Activated gamma-delta T cell (primary cell): Measurements from ENCODE around the gene LSS.
"Not testable (repeated sequence)": the region's sequence is repeated elsewhere in the genome, so short reads cannot be mapped to it uniquely, and the experiment has no call there.

Experiments
- DNase-seq: peaks from one replicate; lab custom pipeline; 2025; lab: John Stamatoyannopoulos, UW

Gene LSS

GRCh38 chr21:46245213-46245915 is 16.8 kb upstream of the LSS start:
- DNase-seq = no peak

DNA sequence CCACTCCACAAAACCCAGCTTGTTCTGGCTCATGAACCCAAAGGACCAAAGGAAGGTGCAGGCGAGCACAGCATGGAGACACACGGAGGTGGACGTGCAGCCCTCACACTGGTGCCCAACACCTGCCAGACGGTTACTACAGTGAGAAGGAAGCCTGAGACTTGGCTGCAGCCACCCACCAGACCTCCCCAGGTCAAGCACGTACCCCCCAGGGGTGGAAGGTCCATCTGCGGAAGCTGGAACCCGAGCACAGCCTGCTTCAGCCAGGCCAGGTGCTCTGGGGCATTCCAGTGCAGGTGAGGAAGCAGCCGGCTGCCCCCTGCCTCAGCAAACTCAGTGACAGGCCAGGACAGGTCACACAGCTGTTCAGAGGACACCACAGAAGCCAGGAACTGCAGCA is 16.0 kb upstream of the LSS start:
- DNase-seq = no peak

GRCh38 chr21:46243960-46244361 is 15.4 kb upstream of the LSS start:
- no peak for DNase-seq

DNA sequence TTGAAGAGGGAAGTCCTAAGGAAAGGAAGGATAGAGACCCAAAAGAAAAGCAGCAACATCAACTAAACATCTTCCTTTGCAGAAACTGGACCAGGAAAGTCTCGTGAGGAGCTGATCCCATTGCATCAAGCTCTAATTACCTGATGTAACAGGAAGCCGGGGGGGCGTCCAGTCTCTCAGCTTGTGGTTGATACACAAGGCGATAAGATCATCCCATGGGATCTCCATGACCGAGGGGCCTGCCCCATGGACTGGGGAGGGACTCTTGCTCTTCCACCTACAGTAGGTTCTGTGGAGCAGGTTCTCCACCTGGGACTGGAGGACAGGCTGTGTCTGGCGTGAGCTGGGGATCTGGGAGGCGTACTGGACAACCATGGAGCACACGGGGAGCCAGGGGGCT is 14.8 kb upstream of the LSS start:
- DNase-seq = no peak

DNA sequence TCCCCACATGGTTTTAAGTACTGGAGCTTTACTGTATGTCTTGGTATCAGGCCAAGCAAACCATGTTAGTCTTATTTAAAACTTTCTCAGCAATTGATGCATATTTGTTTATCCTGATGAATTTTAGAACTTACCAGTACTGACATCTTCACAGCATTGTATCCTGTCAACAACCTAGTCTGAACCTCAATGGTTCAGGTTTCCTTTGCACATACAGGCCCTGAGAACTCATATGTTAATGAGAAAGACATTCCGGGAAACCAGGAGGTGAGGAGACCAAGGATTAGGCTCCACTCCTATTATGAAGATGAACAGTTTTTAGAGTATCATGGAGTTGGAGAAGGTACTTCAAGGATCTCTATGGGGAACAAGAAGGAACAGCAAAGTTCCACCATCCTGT is 13.0 kb upstream of the LSS start:
- DNase-seq = not testable (repeated sequence)

DNA sequence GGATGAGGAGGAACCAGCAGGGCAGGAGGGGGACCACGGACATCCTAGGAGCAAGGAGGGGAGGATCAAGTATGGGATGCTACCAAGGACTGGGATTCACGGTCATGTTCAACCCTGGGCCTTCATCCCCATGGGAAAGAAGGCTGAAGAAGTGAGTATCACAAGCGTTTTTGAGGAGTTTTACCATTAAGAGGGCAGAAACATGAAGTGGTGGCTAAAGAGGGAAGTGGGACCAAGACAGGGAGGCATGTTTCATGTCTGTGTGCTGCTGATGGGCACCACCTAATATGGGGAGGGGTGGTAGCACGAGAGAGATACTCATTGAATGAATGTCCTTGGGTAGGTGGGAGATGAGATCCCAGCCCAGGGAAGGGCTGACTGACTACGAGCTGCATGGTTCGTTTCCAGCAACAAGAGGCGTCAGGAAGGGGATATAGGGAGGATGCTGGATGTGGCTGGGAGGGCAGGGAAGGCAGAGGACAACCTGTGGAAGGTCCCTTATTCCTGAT is 11.3 kb upstream of the LSS start:
- no peak for DNase-seq

DNA sequence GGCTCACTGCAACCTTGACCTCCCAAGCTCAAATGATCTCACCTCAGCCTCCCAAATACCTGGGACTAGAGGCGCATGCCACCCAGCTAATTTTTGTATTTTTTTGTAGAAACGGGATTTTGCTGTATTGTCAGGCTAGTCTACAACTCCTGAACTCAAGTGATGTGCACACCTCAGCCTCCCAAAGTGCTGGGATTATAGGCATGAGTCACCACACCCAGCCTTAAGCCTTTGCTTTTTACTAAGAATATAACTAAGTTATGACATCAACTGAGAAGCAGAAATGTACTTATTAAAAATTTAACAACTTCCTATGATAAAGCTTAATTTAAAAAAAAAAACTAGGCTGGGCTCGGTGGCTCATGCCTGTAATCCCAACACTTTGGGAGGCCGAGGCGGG is 8.9 kb upstream of the LSS start:
- no peak for DNase-seq

GRCh38 chr21:46234436-46234950 is 5.9 kb upstream of the LSS start:
- no peak for DNase-seq

- DNase-seq = no peak
Observed at GRCh38 chr21:46229923-46230260, 1.3 kb upstream of the LSS start.

- DNase-seq = peak; percentile 48
Observed at GRCh38 chr21:46229133-46229922, 754 bp upstream of the LSS start.

DNA sequence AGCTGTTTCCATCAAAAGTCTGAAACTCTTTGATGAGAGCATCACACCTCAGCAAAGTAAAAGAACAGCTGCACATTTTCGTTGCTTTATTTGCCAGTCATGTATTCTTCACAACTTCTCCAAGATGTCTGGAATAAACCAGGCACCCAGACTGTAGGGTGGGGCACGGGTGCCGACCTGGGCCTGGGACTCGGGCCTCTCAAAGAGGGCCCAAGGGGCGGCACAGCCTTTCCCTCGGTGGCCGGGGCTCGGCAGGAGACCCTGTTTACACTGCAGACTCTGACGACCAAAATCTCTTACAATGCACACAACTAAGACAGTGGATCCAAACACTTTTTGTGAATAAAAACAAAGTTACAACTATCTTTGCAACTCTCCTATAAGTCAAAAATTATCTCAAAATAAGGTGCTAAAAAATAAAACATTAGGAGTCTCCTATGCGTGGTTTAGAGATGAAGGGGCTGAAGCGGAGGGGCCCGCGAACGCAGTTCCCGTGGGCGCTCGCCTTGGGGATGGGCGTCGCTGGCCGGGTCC is 696 bp downstream of the LSS start:
- DNase-seq = no peak

DNA sequence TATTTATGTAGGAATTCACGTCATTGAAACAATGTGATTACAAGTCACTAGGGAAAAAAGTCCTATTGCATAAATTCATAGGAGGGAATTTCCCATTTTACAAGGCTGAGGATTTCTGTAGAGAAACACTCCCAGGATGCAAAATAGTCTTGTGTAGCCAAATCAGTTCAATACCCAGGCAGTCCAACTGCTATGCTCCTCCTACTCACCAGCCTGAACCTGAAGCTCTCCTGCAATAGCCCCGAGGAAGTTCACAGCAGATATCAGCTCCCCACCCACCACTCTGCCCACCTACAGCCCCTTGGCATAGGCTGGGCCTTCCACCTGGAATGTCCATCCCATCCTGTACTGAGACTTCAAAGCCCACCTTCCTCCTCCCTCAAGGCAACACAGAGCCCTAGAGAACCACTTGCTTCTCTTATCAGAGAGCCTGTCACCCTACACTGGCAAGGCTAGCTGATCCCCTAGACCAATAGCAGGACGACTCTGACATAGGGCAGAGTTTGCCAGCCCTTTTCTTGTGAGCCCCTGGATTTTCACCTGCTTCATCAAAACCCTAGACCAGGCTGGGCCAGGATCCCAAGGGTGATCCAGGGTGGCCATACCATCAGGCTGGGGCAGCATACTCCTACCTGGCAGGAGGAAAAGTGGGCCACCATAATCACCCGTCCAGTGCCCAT is 1.5 kb downstream of the LSS start:
- no peak for DNase-seq

GRCh38 chr21:46226146-46226545 is 2.4 kb downstream of the LSS start:
- no peak for DNase-seq

DNA sequence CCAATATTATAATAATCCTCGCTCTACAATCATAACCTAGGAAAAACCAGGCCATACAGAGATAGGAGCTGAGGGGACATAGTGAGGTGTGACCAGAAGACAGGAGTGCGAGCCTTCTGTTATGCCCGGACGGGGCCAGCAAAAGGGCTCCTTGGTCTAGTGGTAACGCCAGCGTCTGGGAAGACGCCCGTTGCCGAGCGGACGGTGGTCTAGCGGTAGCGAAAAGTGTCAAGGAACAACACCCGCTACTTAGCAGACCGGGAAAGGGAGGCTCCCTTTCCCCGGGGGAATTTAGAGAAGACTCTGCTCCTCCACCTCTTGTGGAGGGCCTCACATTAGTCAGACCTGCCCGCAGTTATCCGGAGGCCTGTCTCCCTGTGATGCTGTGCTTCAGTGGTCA is 4.9 kb downstream of the LSS start:
- not testable (repeated sequence) for DNase-seq

DNA sequence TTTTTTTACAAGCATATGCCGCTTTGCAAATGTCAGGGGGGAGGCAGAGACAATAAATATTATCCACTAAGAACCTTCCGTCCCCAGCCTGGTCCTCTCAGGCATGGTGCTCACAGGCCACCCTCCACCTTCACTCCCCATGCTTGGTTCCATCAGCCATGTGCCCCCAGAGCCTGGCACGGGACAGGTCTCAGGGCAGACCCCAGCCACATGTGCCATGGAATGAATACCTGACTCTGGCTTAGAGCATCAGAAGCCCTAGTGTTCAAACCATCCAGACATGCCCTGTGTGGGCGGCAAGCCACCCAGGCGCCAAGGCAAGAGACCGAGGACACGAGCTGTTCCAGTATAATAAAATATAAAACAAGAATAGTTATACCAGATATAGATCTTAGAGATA is 5.4 kb downstream of the LSS start:
- DNase-seq = no peak

- no peak for DNase-seq
Observed at GRCh38 chr21:46222436-46223116, 6.0 kb downstream of the LSS start.

GRCh38 chr21:46221664-46222435 is 6.7 kb downstream of the LSS start:
- DNase-seq = no peak

DNA sequence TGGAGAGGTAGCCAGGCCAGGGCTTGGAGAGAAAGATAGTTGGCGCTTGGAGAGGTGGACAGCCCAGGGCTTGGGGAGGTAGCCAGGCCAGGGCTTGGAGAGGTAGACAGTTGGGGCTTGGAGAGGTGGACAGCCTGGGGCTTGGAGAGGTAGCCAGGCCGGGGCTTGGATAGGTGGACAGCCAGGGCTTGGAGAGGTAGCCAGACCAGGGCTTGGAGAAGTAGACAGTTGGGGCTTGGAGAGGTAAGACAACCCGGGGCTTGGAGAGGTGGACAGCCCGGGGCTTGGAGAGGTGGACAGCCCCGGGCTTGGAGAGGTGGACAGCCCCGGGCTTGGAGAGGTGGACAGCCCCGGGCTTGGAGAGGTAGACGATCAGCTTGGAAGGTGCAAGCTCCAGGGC is 7.7 kb downstream of the LSS start:
- no peak for DNase-seq

DNA sequence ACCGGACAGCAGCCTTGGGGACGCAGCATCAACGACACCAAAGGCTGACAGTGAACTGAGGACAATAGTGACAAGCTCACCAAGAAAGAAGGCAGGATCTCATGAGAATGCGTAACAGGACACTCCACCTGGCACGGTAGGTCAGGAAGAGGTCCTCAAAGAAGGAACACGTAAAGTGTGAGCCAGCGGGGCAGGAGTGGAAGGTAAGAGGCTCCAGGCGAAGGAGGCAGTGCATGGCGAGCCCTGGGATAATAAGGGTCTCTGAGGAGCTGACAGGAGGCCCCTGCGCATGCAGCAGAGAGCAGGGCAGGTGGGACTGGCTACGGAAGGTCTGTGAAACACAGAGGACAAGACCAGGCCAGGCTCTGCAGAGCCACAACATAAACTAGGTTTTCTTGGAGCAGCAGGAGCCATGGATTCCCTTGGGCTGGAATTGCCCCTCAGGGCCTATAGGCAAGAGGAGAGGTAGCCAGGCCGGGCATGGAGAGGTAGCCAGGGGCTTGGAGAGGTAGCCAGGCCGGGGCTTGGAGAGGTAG is 8.2 kb downstream of the LSS start:
- no peak for DNase-seq

DNA sequence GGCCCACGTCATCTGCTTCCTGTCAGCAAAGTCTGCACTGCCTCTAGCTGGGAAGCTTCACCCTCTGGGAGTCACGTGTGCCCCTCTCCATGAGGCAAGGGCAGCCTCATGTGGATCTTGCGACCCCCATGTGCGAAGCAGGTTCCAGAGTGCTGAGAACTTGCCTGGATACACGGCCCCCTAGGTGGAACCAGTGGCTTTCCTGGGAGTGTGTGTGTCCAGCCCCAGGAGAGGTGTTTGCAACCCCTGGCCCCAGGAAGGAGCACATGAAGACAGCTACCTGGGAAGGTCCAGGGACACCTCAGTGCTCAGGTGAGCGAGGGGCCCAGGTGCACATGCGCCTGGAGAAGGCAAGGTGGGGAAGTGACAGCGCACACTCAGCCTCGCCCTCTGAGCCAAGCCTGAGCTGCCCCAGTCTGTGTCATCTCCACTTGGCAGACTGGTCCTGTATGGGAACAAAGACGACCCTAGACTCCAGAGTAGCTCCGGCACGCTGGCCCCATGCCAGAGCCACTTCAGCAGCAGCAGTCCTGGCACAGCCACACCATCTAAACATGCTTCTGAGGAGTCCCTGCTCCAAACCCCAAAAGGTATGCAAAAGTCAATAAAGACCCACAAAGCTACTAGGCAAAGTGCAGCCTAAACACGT is 8.9 kb downstream of the LSS start:
- no peak for DNase-seq
